ENCODE measurements around the gene ALS2. TPM values are rescaled to one million over a fixed set of nuclear protein-coding genes. Genes with fewer than 3 reads are reported as not detected.
"Not testable (repeated sequence)": the region's sequence is repeated elsewhere in the genome, so short reads cannot be mapped to it uniquely, and the experiment has no call there.

Gene ALS2
- total and polyA plus RNA-seq, 9 donors: 6.1 to 18.5 (median 15.0) TPM

DNA sequence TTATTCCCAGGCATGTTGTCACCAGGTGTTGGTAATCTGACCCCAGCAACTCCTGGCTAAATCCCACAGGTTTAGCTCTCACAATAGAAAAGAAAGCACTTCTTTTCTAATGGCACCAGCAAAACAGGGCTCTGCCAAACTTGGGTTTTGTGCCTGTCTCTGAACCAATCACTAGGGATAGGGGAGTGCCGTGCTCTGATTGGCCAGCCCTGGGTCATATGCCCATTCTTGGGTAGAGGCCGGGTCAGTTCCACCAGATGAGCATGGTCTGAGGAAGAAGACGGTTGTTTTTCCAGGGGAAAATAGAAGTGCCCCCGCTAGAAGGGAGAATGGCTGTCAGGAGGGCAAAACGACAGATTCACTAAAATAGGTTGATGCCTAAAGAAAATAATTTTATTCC, 40.3 kb upstream of the ALS2 start:
- Histone ChIP-seq H3K4me1 (ENCODE audit: insufficient read depth) (no peaks in the 10 kb centered on the region), H3K27me3 (no peaks in the 10 kb centered on the region), H3K27ac (no peak overlapping the region), H3K9me3 (no peaks in the 10 kb centered on the region), H3K36me3 (no peaks in the 10 kb centered on the region), H3K4me3 (no peak overlapping the region)
- TF ChIP-seq, protein P1, sequence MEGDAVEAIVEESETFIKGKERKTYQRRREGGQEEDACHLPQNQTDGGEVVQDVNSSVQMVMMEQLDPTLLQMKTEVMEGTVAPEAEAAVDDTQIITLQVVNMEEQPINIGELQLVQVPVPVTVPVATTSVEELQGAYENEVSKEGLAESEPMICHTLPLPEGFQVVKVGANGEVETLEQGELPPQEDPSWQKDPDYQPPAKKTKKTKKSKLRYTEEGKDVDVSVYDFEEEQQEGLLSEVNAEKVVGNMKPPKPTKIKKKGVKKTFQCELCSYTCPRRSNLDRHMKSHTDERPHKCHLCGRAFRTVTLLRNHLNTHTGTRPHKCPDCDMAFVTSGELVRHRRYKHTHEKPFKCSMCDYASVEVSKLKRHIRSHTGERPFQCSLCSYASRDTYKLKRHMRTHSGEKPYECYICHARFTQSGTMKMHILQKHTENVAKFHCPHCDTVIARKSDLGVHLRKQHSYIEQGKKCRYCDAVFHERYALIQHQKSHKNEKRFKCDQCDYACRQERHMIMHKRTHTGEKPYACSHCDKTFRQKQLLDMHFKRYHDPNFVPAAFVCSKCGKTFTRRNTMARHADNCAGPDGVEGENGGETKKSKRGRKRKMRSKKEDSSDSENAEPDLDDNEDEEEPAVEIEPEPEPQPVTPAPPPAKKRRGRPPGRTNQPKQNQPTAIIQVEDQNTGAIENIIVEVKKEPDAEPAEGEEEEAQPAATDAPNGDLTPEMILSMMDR (IDR thresholded peaks at IDR 0.05): no peak
- TF ChIP-seq EP300 (IDR thresholded peaks at IDR 0.05) (no peak), POLR2A (IDR thresholded peaks at IDR 0.05) (no peak)
- intact Hi-C loops (cut with DNase I): no loop called here
- DNase-seq: no peak
- 78 to 97% (median 96%) methylated on average over 5 of the region's 5 CpGs for WGBS, 3 donors

DNA sequence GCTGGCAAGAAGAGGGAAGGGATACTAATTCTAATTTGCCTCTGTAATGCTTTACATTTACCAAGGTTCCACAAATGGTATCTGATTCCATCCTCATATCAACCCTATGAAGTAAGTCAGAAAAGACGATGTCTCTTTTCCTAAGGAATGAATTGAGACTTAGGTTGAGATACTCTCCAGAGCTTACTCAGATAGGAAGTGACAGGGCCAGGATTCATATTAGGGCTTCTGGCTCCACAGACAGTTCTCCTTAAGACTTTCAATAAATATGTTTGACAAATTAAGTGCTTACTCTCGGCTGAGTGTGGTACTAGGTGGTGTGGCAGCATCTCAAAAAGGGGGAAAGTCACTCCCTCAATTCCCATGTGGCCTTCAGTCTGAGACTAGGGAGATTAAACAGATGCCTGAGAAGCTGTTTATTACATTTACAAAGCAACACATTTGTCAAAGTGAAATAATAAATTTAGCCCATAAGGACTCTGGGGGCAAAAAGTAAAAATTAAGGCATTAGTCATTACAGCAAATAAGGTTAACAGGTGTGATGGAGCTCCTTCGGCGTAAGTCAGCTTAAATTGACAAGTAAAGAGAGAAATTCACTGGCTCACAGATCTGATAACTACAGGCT, 39.8 kb upstream of the ALS2 start:
- 78 to 96% (median 82%) methylated on average over 4 of the region's 4 CpGs for WGBS, 3 donors
- Histone ChIP-seq H3K27ac (no peak overlapping the region), H3K4me3 (no peak overlapping the region), H3K4me1 (ENCODE audit: insufficient read depth) (no peaks in the 10 kb centered on the region), H3K9me3 (no peaks in the 10 kb centered on the region), H3K27me3 (no peaks in the 10 kb centered on the region), H3K36me3 (no peaks in the 10 kb centered on the region)
- TF ChIP-seq, protein P1 (IDR thresholded peaks at IDR 0.05): no peak
- TF ChIP-seq EP300 (IDR thresholded peaks at IDR 0.05) (no peak), POLR2A (IDR thresholded peaks at IDR 0.05) (no peak)
- DNase-seq: no peak
- intact Hi-C loops (cut with DNase I): no loop called here

DNA sequence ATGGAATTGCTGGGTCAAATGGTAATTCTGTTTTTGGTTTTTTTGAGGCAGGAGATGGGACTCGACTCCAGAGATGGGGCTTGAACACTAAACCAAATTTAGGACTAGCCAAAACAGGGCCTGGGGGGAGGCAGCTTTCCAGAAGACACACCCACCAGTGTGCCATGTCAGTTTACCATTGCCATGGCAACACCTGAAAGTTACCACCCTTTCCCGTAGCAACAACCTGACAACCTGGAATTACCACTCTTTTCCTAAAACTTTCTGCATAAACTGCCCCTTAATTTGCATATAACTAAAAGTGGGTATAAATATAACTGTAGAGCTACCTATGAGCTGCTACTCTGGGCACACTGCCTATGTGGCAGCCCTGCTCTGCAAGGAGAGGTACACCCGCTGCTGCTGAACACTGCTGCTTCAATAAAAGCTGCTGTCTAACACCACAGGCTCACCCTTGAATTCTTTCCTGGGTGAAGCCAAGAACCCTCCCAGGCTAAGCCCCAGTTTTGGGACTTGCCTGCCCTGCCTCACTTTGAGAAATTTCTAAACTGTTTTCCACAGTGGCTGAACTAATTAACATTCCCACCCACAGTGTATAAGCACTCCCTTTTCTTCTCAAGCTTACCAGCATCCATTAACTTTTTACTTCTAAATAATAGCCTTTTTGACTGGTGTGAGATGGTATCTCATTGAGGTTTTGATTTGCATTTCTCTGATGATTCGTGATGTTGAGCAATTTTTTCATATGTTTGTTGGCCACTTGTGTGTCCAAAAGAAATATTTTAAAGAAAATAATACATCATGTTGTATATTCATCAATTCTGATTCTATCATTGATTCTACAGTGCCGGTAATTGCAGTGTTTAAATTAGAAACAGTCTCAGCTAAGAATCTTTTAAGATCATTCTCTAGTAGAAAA, 36.2 kb upstream of the ALS2 start:
- H3K27me3 ChIP-seq: no peaks in the 10 kb centered on the region
- 74 to 94% (median 94%) methylated on average over 5 of the region's 5 CpGs for WGBS, 3 donors
- H3K4me1 ChIP-seq (ENCODE audit: insufficient read depth): no peaks in the 10 kb centered on the region
- no peaks in the 10 kb centered on the region for H3K9me3 ChIP-seq
- H3K27ac ChIP-seq: no peak overlapping the region
- H3K36me3 ChIP-seq: no peaks in the 10 kb centered on the region
- intact Hi-C loops (cut with DNase I): no loop called here
- TF ChIP-seq POLR2A (IDR thresholded peaks at IDR 0.05) (no peak), EP300 (IDR thresholded peaks at IDR 0.05) (no peak)
- TF ChIP-seq, protein P1 (IDR thresholded peaks at IDR 0.05): no peak
- no peak for DNase-seq
- H3K4me3 ChIP-seq: no peak overlapping the region

DNA sequence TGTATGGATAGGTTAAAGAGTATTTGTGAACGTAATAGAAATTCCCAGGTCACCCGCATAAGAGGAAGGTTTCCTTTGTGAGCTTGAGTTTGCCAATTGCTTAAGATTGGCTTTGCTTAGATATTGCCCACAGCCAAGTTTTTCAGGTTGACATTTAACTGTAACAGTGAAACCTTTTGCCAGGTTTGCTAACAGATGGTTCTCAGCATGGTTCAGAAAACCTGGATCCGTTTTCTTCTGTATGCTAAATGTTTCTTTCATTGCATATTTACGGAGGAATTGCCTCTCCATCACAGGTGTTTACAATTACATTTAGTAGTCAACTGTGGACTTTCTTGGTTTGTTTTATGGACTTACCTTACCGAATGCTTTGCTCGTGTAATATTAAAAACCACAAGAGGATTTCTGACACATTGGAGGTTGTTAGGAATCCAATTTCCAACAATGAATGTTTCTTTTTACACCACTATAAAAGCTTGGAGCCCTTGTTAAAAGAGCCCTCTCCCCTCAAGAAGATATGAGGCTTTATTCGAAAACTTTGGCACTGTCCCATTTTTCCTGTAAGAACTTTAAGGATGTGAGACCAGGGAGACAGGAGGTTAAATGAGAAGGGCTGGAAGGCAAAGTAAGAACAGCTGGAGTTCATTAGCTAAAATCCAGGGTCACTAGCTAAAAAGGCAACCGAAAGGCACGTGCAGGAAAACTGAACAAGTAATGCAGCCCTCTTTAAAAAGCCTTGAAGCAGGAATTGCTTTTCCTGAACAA, 33.4 kb upstream of the ALS2 start:
- no peak overlapping the region for H3K4me3 ChIP-seq
- no peak overlapping the region for H3K27ac ChIP-seq
- TF ChIP-seq POLR2A (IDR thresholded peaks at IDR 0.05) (no peak), EP300 (IDR thresholded peaks at IDR 0.05) (no peak)
- TF ChIP-seq, protein P1 (IDR thresholded peaks at IDR 0.05): no peak
- DNase-seq: no peak
- H3K27me3 ChIP-seq: no peaks in the 10 kb centered on the region
- H3K9me3 ChIP-seq: no peaks in the 10 kb centered on the region
- H3K36me3 ChIP-seq: no peaks in the 10 kb centered on the region
- intact Hi-C loops (cut with DNase I): loop anchor here in 1 of 4 donors (5.0 kb wide), 1 partner anchor 38 kb away; no protein-coding TSS in a partner anchor
- WGBS, 3 donors: 51 to 56% (median 52%) methylated on average over 9 of the region's 9 CpGs
- no peaks in the 10 kb centered on the region for H3K4me1 ChIP-seq (ENCODE audit: insufficient read depth)

DNA sequence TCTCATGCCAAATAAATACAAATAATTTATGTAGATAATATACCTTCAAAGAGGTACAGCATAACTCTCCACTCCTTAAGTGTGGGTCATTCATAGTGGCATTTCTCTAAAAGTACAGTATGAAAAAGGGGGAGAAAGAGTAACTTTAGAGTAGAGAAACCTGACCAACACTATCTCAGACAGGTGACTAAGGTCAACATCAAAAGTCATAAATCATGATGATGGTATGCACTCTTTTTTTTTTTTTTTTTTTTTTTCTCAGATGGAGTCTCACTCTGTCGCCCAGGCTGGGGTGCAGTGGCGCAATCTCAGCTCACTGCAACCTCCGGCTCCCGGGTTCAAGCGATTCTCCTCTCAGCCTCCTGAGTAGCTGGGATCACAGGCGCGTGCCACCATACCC, 29.9 kb upstream of the ALS2 start:
- H3K9me3 ChIP-seq; H3K27ac ChIP-seq; DNase-seq; H3K4me1 ChIP-seq (ENCODE audit: insufficient read depth); H3K36me3 ChIP-seq; H3K4me3 ChIP-seq; H3K27me3 ChIP-seq: not testable (repeated sequence)
- intact Hi-C loops (cut with DNase I): loop anchor here in 1 of 4 donors (5.0 kb wide), 1 partner anchor 42 kb away; no protein-coding TSS in a partner anchor
- 96 to 99% (median 96%) methylated on average over 7 of the region's 7 CpGs for WGBS, 3 donors

Data from ovary (tissue), 9 donors.